GM12801 (cell line): ENCODE measurements around the gene SLC18A3.

ENCODE experiments used
- CTCF ChIP-seq: IDR thresholded peaks from one replicate; pipeline ENCODE4 v1.5.1; 2011; ENCODE audit warnings: control low read depth; ENCODE audit not compliant: insufficient read length; ENCODE audit errors: extremely low read depth

The SLC18A3 gene

GRCh38 chr10:49656845-49657493, 46.9 kb downstream of the SLC18A3 start:
- TF ChIP-seq CTCF = no peak

- no peak for TF ChIP-seq CTCF
Measured at GRCh38 chr10:49657606-49658005, 47.5 kb downstream of the SLC18A3 start.

GRCh38 chr10:49661140-49661856, 51.2 kb downstream of the SLC18A3 start:
- no peak for TF ChIP-seq CTCF
